Upper lobe of left lung (tissue), 4 donors: ENCODE data around the gene AGAP1.

Experiments used
- CTCF ChIP-seq, 6 experiments: fragments of 450-650 bp in 4 of 6; fragments of 200-600 bp in 2 of 6; sonication (generic) in 2 of 6; IDR thresholded peaks; one replicate each; pipeline ENCODE4 v1.5.1; 2016 to 2019; ENCODE audit warnings: antibody characterized with exemption in 6 of 6
- EP300 ChIP-seq, 4 donors: sonication (generic); formaldehyde crosslinking; IDR thresholded peaks; one replicate each; pipeline ENCODE4 v1.5.1; 2017; ENCODE audit warnings: antibody characterized with exemption in 4 of 4, control low read depth in 2 of 4
- POLR2A ChIP-seq, 4 donors: fragments of 450-650 bp; IDR thresholded peaks; one replicate each; pipeline ENCODE4 v1.5.1; 2016 to 2017; ENCODE audit warnings: antibody characterized with exemption in 4 of 4, mild to moderate bottlenecking in 2 of 4
- POLR2AphosphoS5 ChIP-seq, 2 donors: sonication (generic); formaldehyde crosslinking; IDR thresholded peaks; one replicate each; pipeline ENCODE4 v1.5.1; 2017; ENCODE audit warnings: antibody characterized with exemption in 2 of 2

- TF ChIP-seq CTCF (IDR thresholded peaks at IDR 0.05) (no peak), POLR2A (IDR thresholded peaks at IDR 0.05) (no peak), POLR2AphosphoS5 (IDR thresholded peaks at IDR 0.05) (no peak), EP300 (IDR thresholded peaks at IDR 0.05) (no peak)
These were observed 235.7 kb downstream of the AGAP1 start for GRCh38 chr2:235729557-235729947.
